PC-3 (cell line): ENCODE data around the gene KCNK3. TPM values are rescaled to one million over a fixed set of nuclear protein-coding genes. Genes with fewer than 3 reads are reported as not detected.

Experiments used
- ATAC-seq: fragments of 200-7000 bp; cut with Tn5 transposase; 2 replicates; pipeline ENCODE4 v1.9.1; 2020; ENCODE audit warnings: mild to moderate bottlenecking, moderate library complexity
- BruUV-seq: library from RNA; stranded (reverse); fragments of 400-500 nt; replicated peaks from 2 replicates; lab custom pipeline; 2021; lab: Mats Ljungman, UMichigan
- CTCF ChIA-PET: fragments of 300-600 bp; sonication (Branson Sonifier 250); formaldehyde crosslinking; loops from one replicate; lab custom pipeline; 2022; ENCODE audit warnings: antibody characterized with exemption; lab: Charles Lee
- POLR2A ChIA-PET: fragments of 300-600 bp; sonication (Branson Sonifier 250); formaldehyde crosslinking; loops from one replicate; lab custom pipeline; 2022; ENCODE audit warnings: antibody characterized with exemption; ENCODE audit not compliant: unreplicated experiment; lab: Charles Lee
- DNase-seq: peaks from one replicate; pipeline ENCODE4 v3.0.0-alpha.2; 2015
- H2AFZ ChIP-seq: fragments of 300-600 bp; sonication (generic); 2 replicates; pipeline ENCODE4 v1.6.0; 2016; ENCODE audit warnings: antibody characterized with exemption, low read length
- H3F3A ChIP-seq: fragments of 300-600 bp; sonication (generic); one replicate; pipeline ENCODE4 v1.6.0; 2017; ENCODE audit warnings: antibody characterized with exemption, low read length, control low read depth, mild to moderate bottlenecking; ENCODE audit not compliant: unreplicated experiment
- H3K27ac ChIP-seq: fragments of 300-600 bp; sonication (generic); 2 replicates; pipeline ENCODE4 v1.5.1; 2016; ENCODE audit warnings: mild to moderate bottlenecking, low read length
- H3K27me3 ChIP-seq: fragments of 300-600 bp; sonication (generic); 2 replicates; pipeline ENCODE4 v1.6.1; 2016; ENCODE audit warnings: low read length, mixed read lengths
- H3K36me3 ChIP-seq: fragments of 300-600 bp; sonication (generic); 2 replicates; pipeline ENCODE4 v1.6.1; 2016; ENCODE audit warnings: low read depth, mixed run types, low read length, mixed read lengths
- H3K4me1 ChIP-seq: fragments of 300-600 bp; sonication (generic); 2 replicates; pipeline ENCODE4 v1.5.1; 2016; ENCODE audit warnings: low read length; ENCODE audit not compliant: insufficient read depth
- H3K4me2 ChIP-seq: fragments of 300-600 bp; sonication (generic); 2 replicates; pipeline ENCODE4 v1.6.0; 2016; ENCODE audit warnings: low read length
- H3K4me3 ChIP-seq: fragments of 300-600 bp; sonication (generic); 2 replicates; pipeline ENCODE4 v1.5.1; 2016; ENCODE audit warnings: mild to moderate bottlenecking, low read length, mixed read lengths
- H3K79me2 ChIP-seq: fragments of 300-600 bp; sonication (generic); 2 replicates; pipeline ENCODE4 v1.6.1; 2017; ENCODE audit warnings: low read length, mixed read lengths
- H3K9ac ChIP-seq: fragments of 300-600 bp; sonication (generic); 2 replicates; pipeline ENCODE4 v1.6.0; 2016; ENCODE audit warnings: mild to moderate bottlenecking, low read length
- H3K9me2 ChIP-seq: fragments of 300-600 bp; sonication (generic); replicated peaks from 2 replicates; pipeline ENCODE4 v1.6.1; 2016; ENCODE audit warnings: mixed run types, low read length, mixed read lengths
- H3K9me3 ChIP-seq: fragments of 300-600 bp; sonication (generic); 2 replicates; pipeline ENCODE4 v1.6.1; 2016; ENCODE audit warnings: low read length, mixed read lengths
- H4K20me1 ChIP-seq: fragments of 300-600 bp; sonication (generic); 2 replicates; pipeline ENCODE4 v1.6.1; 2016; ENCODE audit warnings: low read length, mixed read lengths
- EZH2 ChIP-seq: fragments of 300-600 bp; sonication (generic); IDR thresholded peaks from one replicate; pipeline ENCODE4 v1.6.1; 2017; ENCODE audit warnings: antibody characterized with exemption, mild to moderate bottlenecking, low read length; ENCODE audit not compliant: unreplicated experiment
- EZH2phosphoT487 ChIP-seq: fragments of 300-600 bp; sonication (generic); IDR thresholded peaks from 2 replicates; pipeline ENCODE4 v1.6.1; 2018; ENCODE audit warnings: mild to moderate bottlenecking, antibody characterized with exemption, low read length, borderline replicate concordance
- intact Hi-C: fragments of 100-400 bp; cut with micrococcal nuclease; formaldehyde crosslinking; loops from 2 replicates; pipeline ENCODE4 v1.9.0; 2023
- total RNA-seq: library from RNA; depleted of rRNA; stranded (reverse); fragments of >200 nt; gene quantifications from 2 replicates; pipeline ENCODE4 v1.2.3, GENCODE V29; 2014
- TF ChIP-seq, protein P1 (sequence below): fragments of 300-600 bp; sonication (generic); conservative IDR thresholded peaks from 2 replicates; pipeline ENCODE4 v1.5.1; 2017; ENCODE audit warnings: antibody characterized with exemption, low read depth, mild to moderate bottlenecking, low read length

KCNK3 gene
- total RNA-seq, 1 experiment from 2014 or later = 0.04 TPM

DNA sequence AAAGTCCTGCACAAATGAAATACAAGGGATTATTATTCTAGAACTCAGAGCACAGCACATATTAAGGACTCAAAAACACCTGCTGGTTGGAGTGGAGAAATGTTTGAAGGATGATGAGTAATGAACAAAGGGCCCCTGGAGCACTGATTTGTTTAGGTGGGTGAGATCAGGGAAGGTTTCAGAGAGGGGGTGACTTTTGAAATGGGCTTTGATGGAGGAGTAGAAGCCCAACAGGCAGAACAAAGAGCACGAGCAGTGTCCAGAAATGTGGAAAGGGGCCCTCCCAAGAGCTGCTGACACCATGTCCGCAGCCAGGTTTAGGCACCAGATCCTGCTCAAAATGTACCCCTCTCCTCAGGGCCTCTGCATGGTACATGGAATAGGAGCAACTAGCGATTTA lies 23.8 kb downstream of the KCNK3 start:
- Histone ChIP-seq H3K4me2 (no peak overlapping the region), H3K36me3 (no peaks in the 10 kb centered on the region), H3K9me3 (no peaks in the 10 kb centered on the region), H3K27ac (no peak overlapping the region), H3K9ac (no peak overlapping the region), H3K27me3 (no peaks in the 10 kb centered on the region), H3K4me1 (peaks cover 12% of the 10 kb centered on the region), H2AFZ (no peak overlapping the region), H4K20me1 (no peaks in the 10 kb centered on the region), H3K4me3 (no peak overlapping the region), H3F3A (no peaks in the 10 kb centered on the region), H3K79me2 (no peaks in the 10 kb centered on the region), H3K9me2 (no peaks in the 10 kb centered on the region)
- DNase-seq = no peak
- ChIA-PET CTCF (no interaction called here), POLR2A (no interaction called here)
- TF ChIP-seq EZH2 = no peak
- TF ChIP-seq EZH2phosphoT487 = no peak
- TF ChIP-seq, protein P1, sequence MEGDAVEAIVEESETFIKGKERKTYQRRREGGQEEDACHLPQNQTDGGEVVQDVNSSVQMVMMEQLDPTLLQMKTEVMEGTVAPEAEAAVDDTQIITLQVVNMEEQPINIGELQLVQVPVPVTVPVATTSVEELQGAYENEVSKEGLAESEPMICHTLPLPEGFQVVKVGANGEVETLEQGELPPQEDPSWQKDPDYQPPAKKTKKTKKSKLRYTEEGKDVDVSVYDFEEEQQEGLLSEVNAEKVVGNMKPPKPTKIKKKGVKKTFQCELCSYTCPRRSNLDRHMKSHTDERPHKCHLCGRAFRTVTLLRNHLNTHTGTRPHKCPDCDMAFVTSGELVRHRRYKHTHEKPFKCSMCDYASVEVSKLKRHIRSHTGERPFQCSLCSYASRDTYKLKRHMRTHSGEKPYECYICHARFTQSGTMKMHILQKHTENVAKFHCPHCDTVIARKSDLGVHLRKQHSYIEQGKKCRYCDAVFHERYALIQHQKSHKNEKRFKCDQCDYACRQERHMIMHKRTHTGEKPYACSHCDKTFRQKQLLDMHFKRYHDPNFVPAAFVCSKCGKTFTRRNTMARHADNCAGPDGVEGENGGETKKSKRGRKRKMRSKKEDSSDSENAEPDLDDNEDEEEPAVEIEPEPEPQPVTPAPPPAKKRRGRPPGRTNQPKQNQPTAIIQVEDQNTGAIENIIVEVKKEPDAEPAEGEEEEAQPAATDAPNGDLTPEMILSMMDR = no peak
- intact Hi-C loops = no loop called here
- no TSS peak for BruUV-seq
- no peak for ATAC-seq

GRCh38 chr2:26716769-26717168 lies 24.2 kb downstream of the KCNK3 start:
- Histone ChIP-seq H3K9me3 (no peaks in the 10 kb centered on the region), H3K4me1 (peaks cover 16% of the 10 kb centered on the region), H2AFZ (no peak overlapping the region), H4K20me1 (no peaks in the 10 kb centered on the region), H3K4me2 (no peak overlapping the region), H3K79me2 (no peaks in the 10 kb centered on the region), H3K36me3 (no peaks in the 10 kb centered on the region), H3F3A (no peaks in the 10 kb centered on the region), H3K9ac (no peak overlapping the region), H3K27me3 (no peaks in the 10 kb centered on the region), H3K4me3 (no peak overlapping the region), H3K9me2 (no peaks in the 10 kb centered on the region), H3K27ac (no peak overlapping the region)
- DNase-seq (no peak), ATAC-seq (no peak)
- POLR2A ChIA-PET = no interaction called here
- CTCF ChIA-PET = no interaction called here
- intact Hi-C loops = no loop called here
- BruUV-seq = no TSS peak
- no peak for TF ChIP-seq EZH2

DNA sequence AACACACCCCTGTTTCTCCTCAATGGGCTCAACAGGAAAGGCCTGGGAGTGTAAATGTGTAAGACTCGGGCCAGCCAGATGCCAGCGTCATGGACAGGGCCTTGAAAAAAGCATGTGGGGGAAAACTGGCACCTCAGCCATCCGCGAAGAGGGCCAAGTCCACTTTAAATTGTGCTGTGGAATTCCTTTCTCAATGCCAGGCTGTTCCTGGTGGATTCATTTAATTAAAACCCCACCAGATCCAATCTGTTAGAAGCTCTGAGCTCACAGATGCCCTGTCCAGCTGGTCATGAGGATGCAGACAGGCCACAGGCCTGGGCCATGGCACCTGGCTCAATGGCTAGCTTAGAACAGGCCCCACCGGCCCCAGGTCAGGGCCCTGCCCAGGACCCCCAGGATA lies 24.8 kb downstream of the KCNK3 start:
- no peak for DNase-seq
- Histone ChIP-seq H2AFZ (no peak overlapping the region), H3K9me2 (no peaks in the 10 kb centered on the region), H3F3A (no peaks in the 10 kb centered on the region), H3K79me2 (no peaks in the 10 kb centered on the region), H3K4me1 (peaks cover 18% of the 10 kb centered on the region), H3K36me3 (no peaks in the 10 kb centered on the region), H3K9ac (no peak overlapping the region), H3K4me2 (no peak overlapping the region), H4K20me1 (no peaks in the 10 kb centered on the region), H3K9me3 (no peaks in the 10 kb centered on the region), H3K27me3 (no peaks in the 10 kb centered on the region), H3K27ac (no peak overlapping the region), H3K4me3 (no peak overlapping the region)
- no peak for TF ChIP-seq EZH2phosphoT487
- TF ChIP-seq, protein P1 = no peak
- TF ChIP-seq EZH2 = no peak
- BruUV-seq = no TSS peak
- ChIA-PET CTCF (no interaction called here), POLR2A (no interaction called here)
- intact Hi-C loops = no loop called here
- no peak for ATAC-seq
